A673 (cell line): ENCODE data around the gene SPATS2L.

Source experiments
- EZH2 ChIP-seq: fragments of 200-600 bp; sonication (generic); IDR thresholded peaks from 2 replicates; pipeline ENCODE4 v1.6.1; 2017; ENCODE audit warnings: borderline replicate concordance, low read depth, mild to moderate bottlenecking, mixed read lengths, antibody characterized with exemption, low read length; ENCODE audit not compliant: poor library complexity, severe bottlenecking
- TF ChIP-seq, protein P1 (sequence below): fragments of 300-800, 200-600 bp; sonication (generic); conservative IDR thresholded peaks from 2 replicates; pipeline ENCODE4 v1.5.1; 2017; ENCODE audit warnings: low read depth, mild to moderate bottlenecking, antibody characterized with exemption, low read length, moderate library complexity, mixed read lengths

DNA sequence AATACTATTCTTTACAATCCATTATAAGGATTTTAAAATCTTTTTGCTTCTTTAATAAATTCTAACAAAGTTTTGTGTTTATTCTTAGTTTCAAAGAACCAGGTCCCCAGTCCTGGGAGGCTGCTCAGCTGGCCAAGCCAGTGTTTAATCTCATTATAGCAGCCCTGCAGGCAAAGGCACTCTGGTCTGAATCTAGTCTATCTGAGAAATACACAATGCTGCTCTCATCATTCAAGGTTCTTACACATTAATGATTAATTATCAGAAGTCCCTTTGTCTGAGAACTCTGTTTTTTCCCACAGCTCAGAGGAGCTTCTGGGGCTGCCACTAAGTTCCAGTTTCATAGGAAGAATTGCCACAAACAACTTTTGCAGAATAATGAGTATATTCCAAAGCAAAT is 175.7 kb downstream of the SPATS2L start:
- TF ChIP-seq, protein P1, sequence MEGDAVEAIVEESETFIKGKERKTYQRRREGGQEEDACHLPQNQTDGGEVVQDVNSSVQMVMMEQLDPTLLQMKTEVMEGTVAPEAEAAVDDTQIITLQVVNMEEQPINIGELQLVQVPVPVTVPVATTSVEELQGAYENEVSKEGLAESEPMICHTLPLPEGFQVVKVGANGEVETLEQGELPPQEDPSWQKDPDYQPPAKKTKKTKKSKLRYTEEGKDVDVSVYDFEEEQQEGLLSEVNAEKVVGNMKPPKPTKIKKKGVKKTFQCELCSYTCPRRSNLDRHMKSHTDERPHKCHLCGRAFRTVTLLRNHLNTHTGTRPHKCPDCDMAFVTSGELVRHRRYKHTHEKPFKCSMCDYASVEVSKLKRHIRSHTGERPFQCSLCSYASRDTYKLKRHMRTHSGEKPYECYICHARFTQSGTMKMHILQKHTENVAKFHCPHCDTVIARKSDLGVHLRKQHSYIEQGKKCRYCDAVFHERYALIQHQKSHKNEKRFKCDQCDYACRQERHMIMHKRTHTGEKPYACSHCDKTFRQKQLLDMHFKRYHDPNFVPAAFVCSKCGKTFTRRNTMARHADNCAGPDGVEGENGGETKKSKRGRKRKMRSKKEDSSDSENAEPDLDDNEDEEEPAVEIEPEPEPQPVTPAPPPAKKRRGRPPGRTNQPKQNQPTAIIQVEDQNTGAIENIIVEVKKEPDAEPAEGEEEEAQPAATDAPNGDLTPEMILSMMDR: no peak
- TF ChIP-seq EZH2: no peak
